Osteoblast (primary cell): ENCODE results near the gene ZBTB21. TPM values are rescaled to one million over a fixed set of nuclear protein-coding genes. Genes with fewer than 3 reads are reported as not detected.

ENCODE experiments used
- DNase-seq: peaks from one replicate; pipeline ENCODE4 v3.0.0; 2011; ENCODE audit warnings: low spot score, mixed read lengths; ENCODE audit not compliant: insufficient read length; ENCODE audit errors: missing footprints
- H2AFZ ChIP-seq: 2 replicates; pipeline ENCODE4 v1.6.0; 2011; ENCODE audit warnings: mild to moderate bottlenecking, low read length
- H3K27ac ChIP-seq: 2 replicates; pipeline ENCODE4 v1.5.1; 2011; ENCODE audit warnings: mild to moderate bottlenecking, low read depth, low read length, moderate library complexity
- H3K27me3 ChIP-seq: 2 replicates; pipeline ENCODE4 v1.6.0; 2012; ENCODE audit warnings: mild to moderate bottlenecking, control low read depth, inconsistent platforms, low read length, moderate library complexity; ENCODE audit not compliant: insufficient read depth
- H3K36me3 ChIP-seq: 2 replicates; pipeline ENCODE4 v1.5.1; 2011; ENCODE audit warnings: mild to moderate bottlenecking, low read length, control low read depth, moderate library complexity; ENCODE audit not compliant: insufficient read depth
- H3K4me1 ChIP-seq: 2 replicates; pipeline ENCODE4 v1.5.1; 2011; ENCODE audit warnings: mild to moderate bottlenecking, low read length, control low read depth, moderate library complexity; ENCODE audit not compliant: insufficient read depth
- H3K4me2 ChIP-seq: 2 replicates; pipeline ENCODE4 v1.6.0; 2011; ENCODE audit warnings: mild to moderate bottlenecking, low read length; ENCODE audit not compliant: insufficient read depth
- H3K4me3 ChIP-seq: fragments of 200-600 bp; sonication (generic); 3 replicates; pipeline ENCODE4 v1.5.1; 2012; ENCODE audit warnings: mild to moderate bottlenecking, low read length, inconsistent platforms; ENCODE audit not compliant: insufficient read depth
- H3K79me2 ChIP-seq: 2 replicates; pipeline ENCODE4 v1.6.0; 2012; ENCODE audit warnings: mild to moderate bottlenecking, low read length, control low read depth, inconsistent platforms; ENCODE audit not compliant: insufficient read depth
- H3K9me3 ChIP-seq: 2 replicates; pipeline ENCODE4 v1.5.1; 2011; ENCODE audit warnings: low read depth, low read length, control low read depth
- H4K20me1 ChIP-seq: 2 replicates; pipeline ENCODE4 v1.6.0; 2012; ENCODE audit warnings: mild to moderate bottlenecking, low read length, control low read depth; ENCODE audit not compliant: insufficient read depth
- CTCF ChIP-seq: IDR thresholded peaks from 2 replicates; pipeline ENCODE4 v1.5.1; 2011; ENCODE audit warnings: mild to moderate bottlenecking, low read depth, low read length, moderate library complexity; ENCODE audit errors: extremely low read depth
- total RNA-seq: library from RNA; depleted of rRNA; stranded (reverse); fragments of >200 nt; gene quantifications from 2 replicates; pipeline ENCODE4 v1.2.3, GENCODE V29; 2012

Gene ZBTB21
- total RNA-seq, 1 donor = 12.7 TPM

DNA sequence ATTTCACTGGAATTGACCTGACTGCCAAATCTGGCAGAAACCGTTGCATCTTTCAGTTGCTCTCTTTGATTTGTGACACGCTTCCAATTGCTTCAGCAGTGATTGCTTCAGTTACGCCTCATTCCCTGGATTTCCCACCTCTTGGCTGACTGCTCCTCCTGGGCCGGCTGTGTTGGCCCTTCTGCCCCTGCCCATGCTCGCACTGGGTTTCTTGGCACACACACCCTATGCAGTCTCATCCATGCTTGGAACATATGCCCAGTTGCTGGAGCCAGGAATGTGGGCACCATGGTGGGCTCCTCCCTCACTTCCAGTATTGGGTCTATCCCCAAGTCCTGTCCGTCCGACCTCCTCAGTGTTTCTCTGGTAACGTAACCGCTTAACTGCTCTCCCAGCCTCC, 2.2 kb upstream of the ZBTB21 start:
- no peaks in the 10 kb centered on the region for H4K20me1 ChIP-seq
- no peak overlapping the region for H3K4me2 ChIP-seq
- no peak overlapping the region for H3K4me3 ChIP-seq
- H3K27me3 ChIP-seq = no peaks in the 10 kb centered on the region
- DNase-seq = no peak
- peaks cover 5% of the 10 kb centered on the region for H3K36me3 ChIP-seq
- peaks cover 5% of the 10 kb centered on the region for H3K4me1 ChIP-seq
- no peak for TF ChIP-seq CTCF
- H2AFZ ChIP-seq = no peak overlapping the region
- H3K27ac ChIP-seq = no peak overlapping the region
- H3K79me2 ChIP-seq = peaks cover 20% of the 10 kb centered on the region
- no peaks in the 10 kb centered on the region for H3K9me3 ChIP-seq

DNA sequence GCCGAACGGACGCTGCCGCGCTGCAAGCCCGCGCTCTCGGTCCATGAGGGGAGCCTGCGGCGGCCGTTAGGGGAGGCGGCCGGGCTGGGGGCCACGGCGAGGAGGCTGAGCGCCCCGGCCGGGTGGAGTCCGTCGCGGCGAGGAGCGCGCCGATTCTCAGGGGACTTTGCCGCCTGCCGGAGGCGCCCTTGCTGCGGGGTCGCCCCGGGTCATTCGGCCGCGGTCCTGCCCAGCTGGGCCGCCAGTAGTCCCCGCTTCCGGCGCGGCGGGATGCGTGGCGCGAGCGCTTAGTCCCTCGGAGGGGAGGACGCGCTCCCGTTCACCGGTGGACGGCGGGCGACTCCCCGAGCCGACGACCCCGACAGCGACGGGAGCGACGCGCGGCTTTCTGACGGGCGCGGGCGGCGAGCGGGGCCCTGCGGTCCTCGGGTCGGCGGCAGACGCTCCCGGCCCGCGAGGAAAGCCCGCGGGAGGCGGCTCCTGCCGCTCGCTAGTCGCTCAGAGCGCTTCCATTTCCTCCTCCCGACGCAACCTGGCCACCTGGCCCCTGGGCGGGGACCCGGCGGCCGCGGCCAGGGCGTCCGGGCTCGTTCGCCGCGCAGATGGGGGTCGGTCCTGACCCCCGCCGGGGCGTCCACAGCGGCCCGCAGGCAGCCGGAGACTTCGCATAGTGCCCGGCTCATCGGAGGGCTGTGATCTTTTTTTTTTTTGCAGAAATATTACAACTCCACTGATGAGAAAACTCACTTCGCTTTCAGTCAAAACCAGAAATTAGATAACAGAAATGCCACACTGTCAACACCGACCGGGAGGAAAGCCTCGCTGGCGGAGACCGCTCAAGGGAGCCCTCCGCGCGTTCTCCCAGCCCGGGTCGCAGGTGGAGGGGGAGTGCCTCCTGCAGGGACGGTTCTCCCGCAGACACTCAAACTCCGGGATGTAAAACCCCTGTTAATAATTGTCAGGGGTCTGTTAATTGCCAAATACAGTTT, 641 bp upstream of the ZBTB21 start:
- Histone ChIP-seq H3K4me3 (peak overlapping the region; percentile 80), H4K20me1 (no peaks in the 10 kb centered on the region), H3K9me3 (no peaks in the 10 kb centered on the region), H3K79me2 (peaks cover 30% of the 10 kb centered on the region), H3K4me2 (peak overlapping the region; percentile 85), H3K36me3 (peaks cover 8% of the 10 kb centered on the region), H3K27me3 (no peaks in the 10 kb centered on the region), H2AFZ (peak overlapping the region; percentile 30), H3K4me1 (peaks cover 5% of the 10 kb centered on the region), H3K27ac (peak overlapping the region; percentile 99)
- peak; percentile 74 for DNase-seq
- no peak for TF ChIP-seq CTCF

DNA sequence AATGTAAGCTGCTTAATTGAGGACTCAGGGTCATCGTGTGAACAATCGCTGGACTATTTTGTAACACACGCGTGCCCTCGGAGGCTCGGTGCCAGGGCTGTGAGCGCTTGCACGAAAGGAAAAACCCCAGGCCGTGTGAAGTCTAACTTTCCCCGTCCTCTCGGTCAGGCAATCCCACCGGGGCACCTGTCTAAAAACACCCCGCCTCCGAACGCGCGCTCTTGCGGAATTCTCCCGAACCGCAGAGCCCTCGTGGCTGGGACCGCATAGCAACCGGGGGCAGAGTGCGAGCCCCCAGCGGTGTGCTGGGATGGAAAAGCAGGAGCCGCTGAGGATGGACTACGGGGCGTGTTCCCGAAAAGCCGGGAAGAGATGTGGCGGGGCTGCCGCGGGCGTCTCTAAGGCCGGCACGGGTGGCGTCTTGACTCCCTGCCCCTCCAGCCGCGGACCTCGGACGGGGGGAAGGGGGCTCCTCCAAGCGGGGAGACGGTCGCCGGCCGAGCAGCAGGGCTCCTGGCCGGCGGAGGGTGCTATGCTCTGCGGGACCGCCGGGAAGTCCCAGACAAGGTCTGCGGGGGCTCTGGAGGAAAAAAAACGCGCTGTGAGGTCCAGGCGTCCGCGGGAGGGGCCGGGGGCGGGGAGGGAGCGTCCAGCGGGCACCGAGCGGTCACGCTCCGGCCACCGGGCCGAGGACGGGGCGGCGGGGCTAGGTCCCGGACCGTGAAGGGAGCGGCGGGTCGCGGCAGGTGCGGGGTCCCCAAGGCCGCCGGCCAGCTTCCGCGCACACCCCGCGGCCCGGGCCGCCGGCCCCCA, 936 bp downstream of the ZBTB21 start:
- Histone ChIP-seq H3K4me3 (peak overlapping the region; percentile 80), H3K36me3 (peaks cover 8% of the 10 kb centered on the region), H3K27ac (peak overlapping the region; percentile 99), H3K79me2 (peaks cover 46% of the 10 kb centered on the region), H4K20me1 (no peaks in the 10 kb centered on the region), H3K4me2 (peak overlapping the region; percentile 85), H3K27me3 (no peaks in the 10 kb centered on the region), H3K9me3 (no peaks in the 10 kb centered on the region), H2AFZ (no peak overlapping the region), H3K4me1 (peaks cover 5% of the 10 kb centered on the region)
- TF ChIP-seq CTCF = no peak
- peak; percentile 82 for DNase-seq
